Activated naive CD8-positive, alpha-beta T cell treated with anti-CD3 and anti-CD28 coated beads, Interleukin-2, amount 50 U/mL, for 16 hours (primary cell): Measurements from ENCODE around the gene KCNH8.
"Not testable (repeated sequence)": the region's sequence is repeated elsewhere in the genome, so short reads cannot be mapped to it uniquely, and the experiment has no call there.

Experiments used
- DNase-seq: peaks from one replicate; pipeline ENCODE4 v3.0.0-alpha.2; 2020; ENCODE audit warnings: low read depth, low spot score

The KCNH8 gene

GRCh38 chr3:19147905-19148767, at the start of gene KCNH8:
Gene KCNH8 (plus strand): TSS chr3:19148510. CDS start chr3:19148720, 210 bp downstream.
- no peak for DNase-seq

- DNase-seq, result not testable (repeated sequence)
Measured at GRCh38 chr3:19102654-19103290, 45.5 kb upstream of the KCNH8 start.

- no peak for DNase-seq
Measured at GRCh38 chr3:19103510-19103909, 44.8 kb upstream of the KCNH8 start.

GRCh38 chr3:19104459-19104858, 43.9 kb upstream of the KCNH8 start:
- no peak for DNase-seq

GRCh38 chr3:19105826-19106225, 42.5 kb upstream of the KCNH8 start:
- DNase-seq, result no peak

- no peak for DNase-seq
Measured at GRCh38 chr3:19106307-19106706, 42.0 kb upstream of the KCNH8 start.

- DNase-seq, result no peak
Measured at GRCh38 chr3:19107719-19108118, 40.6 kb upstream of the KCNH8 start.

- no peak for DNase-seq
Measured at GRCh38 chr3:19110335-19110895, 37.9 kb upstream of the KCNH8 start.

- no peak for DNase-seq
Measured at GRCh38 chr3:19114461-19114860, 33.8 kb upstream of the KCNH8 start.

- DNase-seq, result no peak
Measured at GRCh38 chr3:19116239-19116638, 32.1 kb upstream of the KCNH8 start.

GRCh38 chr3:19124752-19125151, 23.6 kb upstream of the KCNH8 start:
- DNase-seq, result no peak

GRCh38 chr3:19139863-19140262, 8.4 kb upstream of the KCNH8 start:
- DNase-seq, result no peak

GRCh38 chr3:19146685-19147650, 1.3 kb upstream of the KCNH8 start:
- DNase-seq, result peak; percentile 41

GRCh38 chr3:19148768-19149091, 420 bp downstream of the KCNH8 start:
- no peak for DNase-seq

GRCh38 chr3:19149368-19149767, 1.1 kb downstream of the KCNH8 start:
- DNase-seq, result no peak

- no peak for DNase-seq
Measured at GRCh38 chr3:19151171-19151570, 2.9 kb downstream of the KCNH8 start.

GRCh38 chr3:19154693-19155250, 6.5 kb downstream of the KCNH8 start:
- DNase-seq, result no peak

GRCh38 chr3:19155375-19155774, 7.1 kb downstream of the KCNH8 start:
- no peak for DNase-seq

- no peak for DNase-seq
Measured at GRCh38 chr3:19159966-19160635, 11.8 kb downstream of the KCNH8 start.

- DNase-seq, result no peak
Measured at GRCh38 chr3:19165654-19166053, 17.3 kb downstream of the KCNH8 start.

GRCh38 chr3:19171794-19172193, 23.5 kb downstream of the KCNH8 start:
- DNase-seq, result no peak
